Stimulated activated CD8-positive, alpha-beta memory T cell treated with anti-CD3 and anti-CD28 coated beads, Interleukin-12 subunit alpha, Interleukin-12 subunit beta, amount 100 ng/mL, for 1 hour (primary cell): Measurements from ENCODE around the gene ZYG11A.

Experiments
- DNase-seq: peaks from one replicate; pipeline ENCODE4 v3.0.0-alpha.2; 2020; ENCODE audit warnings: low read depth

Gene ZYG11A

GRCh38 chr1:52877554-52877953, 35.0 kb downstream of the ZYG11A start:
- DNase-seq = no peak

- no peak for DNase-seq
These were observed 37.6 kb downstream of the ZYG11A start for GRCh38 chr1:52880206-52880605.

- DNase-seq = no peak
These were observed 44.9 kb downstream of the ZYG11A start for GRCh38 chr1:52887483-52887882.

GRCh38 chr1:52892424-52893215, 50.1 kb downstream of the ZYG11A start:
- no peak for DNase-seq

- no peak for DNase-seq
These were observed 56.9 kb downstream of the ZYG11A start for GRCh38 chr1:52899445-52899894.

GRCh38 chr1:52900402-52900801, 57.8 kb downstream of the ZYG11A start:
- no peak for DNase-seq

- DNase-seq = no peak
These were observed 58.8 kb downstream of the ZYG11A start for GRCh38 chr1:52901384-52901783.

- no peak for DNase-seq
These were observed 61.8 kb downstream of the ZYG11A start for GRCh38 chr1:52904208-52904926.

GRCh38 chr1:52904927-52905698, 62.6 kb downstream of the ZYG11A start:
- no peak for DNase-seq

GRCh38 chr1:52906135-52906603, 63.6 kb downstream of the ZYG11A start:
- DNase-seq = no peak

- DNase-seq = no peak
These were observed 64.7 kb downstream of the ZYG11A start for GRCh38 chr1:52907068-52907811.

GRCh38 chr1:52907812-52908153, 65.2 kb downstream of the ZYG11A start:
- DNase-seq = no peak

- no peak for DNase-seq
These were observed 69.0 kb downstream of the ZYG11A start for GRCh38 chr1:52911541-52911940.

- DNase-seq = no peak
These were observed 70.5 kb downstream of the ZYG11A start for GRCh38 chr1:52913014-52913413.

GRCh38 chr1:52913537-52913936, 71.0 kb downstream of the ZYG11A start:
- DNase-seq = no peak

- DNase-seq = no peak
These were observed 71.9 kb downstream of the ZYG11A start for GRCh38 chr1:52914463-52914862.

- DNase-seq = no peak
These were observed 72.8 kb downstream of the ZYG11A start for GRCh38 chr1:52915211-52915854.

GRCh38 chr1:52915855-52916220, 73.3 kb downstream of the ZYG11A start:
- no peak for DNase-seq

GRCh38 chr1:52916241-52916975, 73.8 kb downstream of the ZYG11A start:
- DNase-seq = no peak

- no peak for DNase-seq
These were observed 74.6 kb downstream of the ZYG11A start for GRCh38 chr1:52917156-52917555.

- no peak for DNase-seq
These were observed 75.0 kb downstream of the ZYG11A start for GRCh38 chr1:52917581-52917980.
